ENCODE results near the gene INO80B. TPM values are rescaled to one million over a fixed set of nuclear protein-coding genes. Genes with fewer than 3 reads are reported as not detected.

The INO80B gene
- polyA plus RNA-seq, 1 of the 3 experiments (the other 2 are of a cell fraction): 41.7 TPM

- TF ChIP-seq, protein P1, sequence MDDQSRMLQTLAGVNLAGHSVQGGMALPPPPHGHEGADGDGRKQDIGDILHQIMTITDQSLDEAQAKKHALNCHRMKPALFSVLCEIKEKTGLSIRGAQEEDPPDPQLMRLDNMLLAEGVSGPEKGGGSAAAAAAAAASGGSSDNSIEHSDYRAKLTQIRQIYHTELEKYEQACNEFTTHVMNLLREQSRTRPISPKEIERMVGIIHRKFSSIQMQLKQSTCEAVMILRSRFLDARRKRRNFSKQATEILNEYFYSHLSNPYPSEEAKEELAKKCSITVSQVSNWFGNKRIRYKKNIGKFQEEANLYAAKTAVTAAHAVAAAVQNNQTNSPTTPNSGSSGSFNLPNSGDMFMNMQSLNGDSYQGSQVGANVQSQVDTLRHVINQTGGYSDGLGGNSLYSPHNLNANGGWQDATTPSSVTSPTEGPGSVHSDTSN (IDR thresholded peaks at IDR 0.05): no peak
Measured at GRCh38 chr2:74429487-74430451, 25.1 kb upstream of the INO80B start (continued).

DNA sequence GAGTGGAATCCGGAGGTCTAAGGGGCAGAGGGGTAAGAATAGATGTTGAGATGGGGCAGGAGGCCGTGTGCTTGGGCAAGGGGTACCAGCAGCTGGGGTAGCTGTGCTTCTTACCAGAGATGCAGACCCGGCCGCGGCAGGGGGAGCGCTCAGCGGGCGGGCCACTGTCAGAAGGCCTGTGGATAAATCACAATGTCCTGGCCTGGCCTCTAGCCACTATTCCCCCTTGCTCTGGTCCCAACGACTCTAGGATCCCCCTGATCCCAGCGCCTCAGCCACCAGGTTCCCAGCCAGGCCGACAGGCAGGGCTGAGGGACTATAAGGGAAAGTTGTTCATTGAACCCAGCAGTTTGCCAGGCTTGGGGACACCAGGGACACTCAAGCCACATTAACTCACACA lies 24.4 kb upstream of the INO80B start:
- H3K4me2 ChIP-seq: no peak overlapping the region
- H4K20me1 ChIP-seq (ENCODE audit: insufficient read depth): no peaks in the 10 kb centered on the region
- no peaks in the 10 kb centered on the region; a peak in 1 of 4 replicates for H3K4me1 ChIP-seq (ENCODE audit: control insufficient read depth in 1 of 2, insufficient read depth in 2 of 2, low read depth in 1 of 2, low read length in 1 of 2)
- WGBS (ENCODE audit: low lambda C conversion rate): 91% methylated on average over 8 of the region's 11 CpGs
- peaks cover 7 to 55% of the 10 kb centered on the region in 2 experiments for H3K36me3 ChIP-seq (replicated peaks in 1 of 2; ENCODE audit: control insufficient read depth in 1 of 2, insufficient read depth in 2 of 2, low read length in 1 of 2)
- H3F3A ChIP-seq (replicated peaks; ENCODE audit: insufficient read depth): peaks cover 4% of the 10 kb centered on the region
- 0 out of 2 replicates have a peak, but pooled peaks cover 4% of the 10 kb centered on the region for H3K79me2 ChIP-seq (ENCODE audit: insufficient read depth)
- no peak for DNase-seq
- ChIA-PET POLR2A (interaction anchor here (0.9 kb wide), 1 partner anchor 27 kb away, joined by 3 read pairs; the partner anchor contains the start of gene WBP1), CTCF (interaction anchor here (1.9 kb wide), 1 partner anchor 9 kb away, joined by 7 read pairs; no protein-coding TSS in a partner anchor)
- H2AFZ ChIP-seq (ENCODE audit: low read depth): no peak overlapping the region
- H3K9ac ChIP-seq: no peak overlapping the region
- H3K27me3 ChIP-seq (ENCODE audit: insufficient read depth): no peaks in the 10 kb centered on the region
- H3K27ac ChIP-seq (ENCODE audit: low read depth in 2 of 2, low read length in 1 of 2): no peak overlapping the region
- H3K9me3 ChIP-seq: no peaks in the 10 kb centered on the region
- no peak overlapping the region for H3K4me3 ChIP-seq (ENCODE audit: low read depth in 2 of 2, low read length in 1 of 2)
- no peak for TF ChIP-seq TEAD4 (IDR thresholded peaks at IDR 0.05; ENCODE audit: borderline replicate concordance, insufficient read depth)
- TF ChIP-seq POLR2AphosphoS5 (IDR thresholded peaks at IDR 0.05; ENCODE audit: low read depth, low read length): no peak
- no peak for TF ChIP-seq ELF1 (IDR thresholded peaks at IDR 0.05)
- TF ChIP-seq EZH2phosphoT487 (IDR thresholded peaks at IDR 0.05; ENCODE audit: borderline replicate concordance, low read depth): no peak
- no peak for TF ChIP-seq RAD21 (IDR thresholded peaks at IDR 0.05; ENCODE audit: low read length)
- TF ChIP-seq REST (IDR thresholded peaks at IDR 0.05; ENCODE audit: low read depth, low read length): no peak
- TF ChIP-seq ZBTB33 (IDR thresholded peaks at IDR 0.05; ENCODE audit: borderline replicate concordance, low read depth): no peak
- no peak for TF ChIP-seq GABPA (IDR thresholded peaks at IDR 0.05; ENCODE audit: low read depth)
- no peak for TF ChIP-seq RXRA (IDR thresholded peaks at IDR 0.05; ENCODE audit: borderline replicate concordance, low read depth)
- no peak for TF ChIP-seq FOSL2 (IDR thresholded peaks at IDR 0.05; ENCODE audit: borderline replicate concordance, low read depth)
- no peaks in the 10 kb centered on the region for H3K9me2 ChIP-seq
